HG03558 (cell line): ENCODE data around the gene RWDD1.
A peak's percentile ranks its signal among the peaks of the same experiment; 100 is the strongest.

Experiments
- ATAC-seq: cut with Tn5 transposase; IDR thresholded peaks from one replicate; pipeline ENCODE4 v1.9.1; 2021; ENCODE audit warnings: moderate number of reproducible peaks; ENCODE audit not compliant: unreplicated experiment; ENCODE audit errors: extremely low read depth

RWDD1 gene

GRCh38 chr6:116570856-116571682 is at the start of gene RWDD1:
Gene RWDD1 (plus strand): TSS chr6:116571504. CDS start chr6:116571583, 79 bp downstream.
- ATAC-seq, result peak; percentile 87

GRCh38 chr6:116522896-116523295 is 48.4 kb upstream of the RWDD1 start:
- ATAC-seq, result no peak

- ATAC-seq, result no peak
Measured at GRCh38 chr6:116524236-116524635, 47.1 kb upstream of the RWDD1 start.

GRCh38 chr6:116528133-116528532 is 43.2 kb upstream of the RWDD1 start:
- no peak for ATAC-seq

GRCh38 chr6:116528780-116529179 is 42.5 kb upstream of the RWDD1 start:
- no peak for ATAC-seq

GRCh38 chr6:116529466-116530290 is 41.6 kb upstream of the RWDD1 start:
- no peak for ATAC-seq

- no peak for ATAC-seq
Measured at GRCh38 chr6:116530436-116530835, 40.9 kb upstream of the RWDD1 start.

- no peak for ATAC-seq
Measured at GRCh38 chr6:116531675-116532570, 39.4 kb upstream of the RWDD1 start.

- no peak for ATAC-seq
Measured at GRCh38 chr6:116533233-116533957, 37.9 kb upstream of the RWDD1 start.

- no peak for ATAC-seq
Measured at GRCh38 chr6:116535109-116535508, 36.2 kb upstream of the RWDD1 start.

GRCh38 chr6:116536216-116536621 is 35.1 kb upstream of the RWDD1 start:
- no peak for ATAC-seq

- ATAC-seq, result no peak
Measured at GRCh38 chr6:116542426-116542825, 28.9 kb upstream of the RWDD1 start.

- no peak for ATAC-seq
Measured at GRCh38 chr6:116543149-116543548, 28.2 kb upstream of the RWDD1 start.

GRCh38 chr6:116545651-116546050 is 25.7 kb upstream of the RWDD1 start, which contains the start of gene TRAPPC3L:
Gene TRAPPC3L (minus strand): TSS chr6:116545684. CDS start chr6:116545514, 170 bp downstream.
- no peak for ATAC-seq

- no peak for ATAC-seq
Measured at GRCh38 chr6:116547358-116547757, 23.9 kb upstream of the RWDD1 start.

GRCh38 chr6:116550796-116551195 is 20.5 kb upstream of the RWDD1 start:
- ATAC-seq, result no peak

GRCh38 chr6:116553451-116553850 is 17.9 kb upstream of the RWDD1 start, which contains the start of gene CALHM4:
Gene CALHM4 (plus strand): TSS chr6:116553751. CDS start chr6:116553794, 43 bp downstream.
- no peak for ATAC-seq

GRCh38 chr6:116556065-116556464 is 15.2 kb upstream of the RWDD1 start:
- ATAC-seq, result no peak

GRCh38 chr6:116556814-116557415 is 14.4 kb upstream of the RWDD1 start:
- ATAC-seq, result no peak
